ENCODE measurements around the gene KCND3. TPM values are rescaled to one million over a fixed set of nuclear protein-coding genes. Genes with fewer than 3 reads are reported as not detected.

The KCND3 gene
- total and polyA plus RNA-seq, 7 experiments from 2014 or later = 0.05 to 0.17 TPM; not detected in 5

- DNase-seq = no peak
- H3K9me3 ChIP-seq (ENCODE audit: control insufficient read depth in 2 of 3, low read length in 3 of 3) = no peaks in the 10 kb centered on the region
- Mint-ChIP-seq H3K27ac (no peak overlapping the region), H3K27me3 (peaks cover 5 to 44% (median 22%) of the 10 kb centered on the region in 5 donors), H3K4me1 (peaks cover 0 to 5% (median 0%) of the 10 kb centered on the region in 7 donors), H3K4me3 (no peak overlapping the region), H3K36me3 (no peaks in the 10 kb centered on the region), H3K9me3 (peaks cover 0 to 2% (median 0%) of the 10 kb centered on the region in 11 donors)
- H3K36me3 ChIP-seq (ENCODE audit: control insufficient read depth in 2 of 3, insufficient read depth in 3 of 3, low read length in 3 of 3) = no peaks in the 10 kb centered on the region
- H3K27me3 ChIP-seq (ENCODE audit: control insufficient read depth in 2 of 2, insufficient read depth in 2 of 2, low read length in 2 of 2) = no peaks in the 10 kb centered on the region
- H3K4me3 ChIP-seq (ENCODE audit: low read length) = no peak overlapping the region
- intact Hi-C loops (cut with micrococcal nuclease) = no loop called here
- POLR2A ChIA-PET = no interaction called here
- CTCF ChIA-PET = no interaction called here
- H3K4me1 ChIP-seq (ENCODE audit: control insufficient read depth in 2 of 2, insufficient read depth in 2 of 2, low read length in 2 of 2) = no peaks in the 10 kb centered on the region
- ATAC-seq = no peak
- no peak overlapping the region for H3K27ac ChIP-seq (ENCODE audit: low read depth, low read length)
Measured at GRCh38 chr1:111789142-111789541, 200.3 kb downstream of the KCND3 start.

DNA sequence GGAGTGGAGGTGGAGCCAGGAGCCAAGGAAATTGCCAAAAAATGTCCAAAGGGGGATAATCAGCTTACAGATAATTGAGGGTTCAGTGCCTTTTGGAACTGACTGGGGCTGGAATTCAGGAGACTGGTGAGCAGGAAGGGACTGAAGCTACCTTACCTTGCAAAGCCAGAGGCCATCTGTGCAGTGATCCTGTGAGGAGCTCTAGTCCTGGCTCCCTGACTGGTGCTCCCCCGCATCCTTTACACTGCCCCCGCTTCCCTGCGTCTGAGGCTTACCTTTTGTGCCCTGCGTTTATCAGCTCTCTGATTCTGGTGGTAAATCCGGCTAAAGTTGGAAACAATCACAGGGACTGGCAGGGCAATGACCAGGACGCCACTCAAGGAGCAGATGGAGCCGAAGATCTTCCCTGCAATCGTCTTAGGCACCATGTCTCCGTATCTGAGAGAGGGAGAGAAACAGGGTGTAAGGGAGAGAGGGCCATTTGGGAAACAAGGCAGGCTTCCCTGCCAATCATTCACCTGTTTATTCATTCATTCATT, 202.7 kb downstream of the KCND3 start:
- Histone ChIP-seq H3K36me3 (ENCODE audit: control insufficient read depth in 2 of 3, insufficient read depth in 3 of 3, low read length in 3 of 3) (no peaks in the 10 kb centered on the region), H3K4me1 (ENCODE audit: control insufficient read depth in 2 of 2, insufficient read depth in 2 of 2, low read length in 2 of 2) (no peaks in the 10 kb centered on the region), H3K27me3 (ENCODE audit: control insufficient read depth in 2 of 2, insufficient read depth in 2 of 2, low read length in 2 of 2) (no peaks in the 10 kb centered on the region), H3K27ac (ENCODE audit: low read depth, low read length) (no peak overlapping the region), H3K9me3 (ENCODE audit: control insufficient read depth in 2 of 3, low read length in 3 of 3) (no peaks in the 10 kb centered on the region), H3K4me3 (ENCODE audit: low read length) (no peak overlapping the region)
- POLR2A ChIA-PET = no interaction called here
- peaks cover 0 to 38% (median 16%) of the 10 kb centered on the region in 5 donors for H3K27me3 Mint-ChIP-seq
- CTCF ChIA-PET = no interaction called here
- H3K36me3 Mint-ChIP-seq = peaks cover 0 to 6% (median 0%) of the 10 kb centered on the region in 5 donors
- intact Hi-C loops (cut with micrococcal nuclease) = no loop called here
- H3K4me1 Mint-ChIP-seq = peaks cover 0 to under 1% (median 0%) of the 10 kb centered on the region in 7 donors
- no peak overlapping the region for H3K27ac Mint-ChIP-seq
- no peak for ATAC-seq
- no peak overlapping the region for H3K4me3 Mint-ChIP-seq
- H3K9me3 Mint-ChIP-seq = peaks cover 0 to 3% (median 0%) of the 10 kb centered on the region in 11 donors
- no peak for DNase-seq

- peaks cover 0 to 3% (median 0%) of the 10 kb centered on the region in 11 donors for H3K9me3 Mint-ChIP-seq
- ChIA-PET POLR2A (interaction anchor here (0.6 kb wide), 1 partner anchor 13 kb away, joined by 3 read pairs; no protein-coding TSS in a partner anchor), CTCF (no interaction called here)
- H3K36me3 Mint-ChIP-seq = peaks cover 0 to 18% (median 0%) of the 10 kb centered on the region in 5 donors
- Histone ChIP-seq H3K36me3 (ENCODE audit: control insufficient read depth in 2 of 3, insufficient read depth in 3 of 3, low read length in 3 of 3) (no peaks in the 10 kb centered on the region), H3K4me3 (ENCODE audit: low read length) (no peak overlapping the region), H3K9me3 (ENCODE audit: control insufficient read depth in 2 of 3, low read length in 3 of 3) (no peaks in the 10 kb centered on the region), H3K4me1 (ENCODE audit: control insufficient read depth in 2 of 2, insufficient read depth in 2 of 2, low read length in 2 of 2) (no peaks in the 10 kb centered on the region), H3K27me3 (ENCODE audit: control insufficient read depth in 2 of 2, insufficient read depth in 2 of 2, low read length in 2 of 2) (no peaks in the 10 kb centered on the region), H3K27ac (ENCODE audit: low read depth, low read length) (no peak overlapping the region)
- H3K27ac Mint-ChIP-seq = no peak overlapping the region
- ATAC-seq = no peak
- H3K4me3 Mint-ChIP-seq = no peak overlapping the region
- H3K4me1 Mint-ChIP-seq = no peaks in the 10 kb centered on the region
- peaks cover 0 to 28% (median 14%) of the 10 kb centered on the region in 5 donors for H3K27me3 Mint-ChIP-seq
- intact Hi-C loops (cut with micrococcal nuclease) = no loop called here
- no peak for DNase-seq
Measured at GRCh38 chr1:111784273-111784901, 205.1 kb downstream of the KCND3 start.

GRCh38 chr1:111779546-111779945, 209.9 kb downstream of the KCND3 start:
- Mint-ChIP-seq H3K9me3 (peaks cover 0 to 1% (median 0%) of the 10 kb centered on the region in 11 donors), H3K27me3 (peaks cover 0 to 14% (median 0%) of the 10 kb centered on the region in 5 donors), H3K4me1 (no peaks in the 10 kb centered on the region), H3K36me3 (peaks cover 0 to 33% (median 7%) of the 10 kb centered on the region in 5 donors), H3K27ac (no peak overlapping the region), H3K4me3 (no peak overlapping the region)
- no peaks in the 10 kb centered on the region for H3K9me3 ChIP-seq (ENCODE audit: control insufficient read depth in 2 of 3, low read length in 3 of 3)
- ChIA-PET POLR2A (interaction anchor here (0.6 kb wide), 1 partner anchor 297 kb away, joined by 3 read pairs; no protein-coding TSS in a partner anchor), CTCF (no interaction called here)
- intact Hi-C loops (cut with micrococcal nuclease) = no loop called here
- H3K27ac ChIP-seq (ENCODE audit: low read depth, low read length) = no peak overlapping the region
- DNase-seq (no peak), ATAC-seq (no peak)
- no peak overlapping the region for H3K4me3 ChIP-seq (ENCODE audit: low read length)
- no peaks in the 10 kb centered on the region for H3K27me3 ChIP-seq (ENCODE audit: control insufficient read depth in 2 of 2, insufficient read depth in 2 of 2, low read length in 2 of 2)
- H3K4me1 ChIP-seq (ENCODE audit: control insufficient read depth in 2 of 2, insufficient read depth in 2 of 2, low read length in 2 of 2) = no peaks in the 10 kb centered on the region
- no peaks in the 10 kb centered on the region for H3K36me3 ChIP-seq (ENCODE audit: control insufficient read depth in 2 of 3, insufficient read depth in 3 of 3, low read length in 3 of 3)

DNA sequence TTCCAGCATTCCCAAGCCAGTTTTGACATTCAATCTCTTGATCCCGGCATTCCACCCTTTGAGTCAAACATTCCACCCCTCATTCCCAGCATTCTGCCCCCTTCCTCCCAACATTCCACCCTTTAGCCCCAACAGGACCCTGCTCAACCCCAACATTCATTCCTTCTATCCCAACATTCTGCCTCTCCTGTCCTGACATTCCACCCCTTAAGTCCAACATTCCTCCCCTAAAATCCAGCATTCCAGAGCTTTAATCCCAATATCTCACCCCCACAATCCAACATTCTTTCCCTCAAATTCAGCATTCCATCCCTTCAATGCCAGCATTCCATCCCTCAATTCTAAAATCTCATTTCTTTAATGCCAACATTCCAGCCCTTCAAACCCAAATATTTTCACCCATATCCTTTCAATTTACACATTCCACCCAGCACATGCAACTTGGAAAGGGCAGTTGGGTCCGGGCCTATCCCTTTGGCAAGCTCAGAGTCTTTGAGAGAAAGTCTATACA, 210.9 kb downstream of the KCND3 start:
- no peaks in the 10 kb centered on the region for H3K4me1 ChIP-seq (ENCODE audit: control insufficient read depth in 2 of 2, insufficient read depth in 2 of 2, low read length in 2 of 2)
- no peak for ATAC-seq
- DNase-seq = no peak
- no peaks in the 10 kb centered on the region for H3K36me3 ChIP-seq (ENCODE audit: control insufficient read depth in 2 of 3, insufficient read depth in 3 of 3, low read length in 3 of 3)
- no peak overlapping the region for H3K4me3 ChIP-seq (ENCODE audit: low read length)
- Mint-ChIP-seq H3K27me3 (peaks cover 0 to 13% (median 0%) of the 10 kb centered on the region in 5 donors), H3K27ac (no peak overlapping the region), H3K4me3 (no peak overlapping the region), H3K9me3 (peaks cover 0 to 1% (median 0%) of the 10 kb centered on the region in 11 donors), H3K4me1 (no peaks in the 10 kb centered on the region), H3K36me3 (peaks cover 0 to 33% (median 7%) of the 10 kb centered on the region in 5 donors)
- no peak overlapping the region for H3K27ac ChIP-seq (ENCODE audit: low read depth, low read length)
- ChIA-PET CTCF (no interaction called here), POLR2A (no interaction called here)
- intact Hi-C loops (cut with micrococcal nuclease) = no loop called here
- no peaks in the 10 kb centered on the region for H3K27me3 ChIP-seq (ENCODE audit: control insufficient read depth in 2 of 2, insufficient read depth in 2 of 2, low read length in 2 of 2)
- no peaks in the 10 kb centered on the region for H3K9me3 ChIP-seq (ENCODE audit: control insufficient read depth in 2 of 3, low read length in 3 of 3)

GRCh38 chr1:111778066-111778465, 211.4 kb downstream of the KCND3 start:
- ATAC-seq = no peak
- Histone ChIP-seq H3K27me3 (ENCODE audit: control insufficient read depth in 2 of 2, insufficient read depth in 2 of 2, low read length in 2 of 2) (no peaks in the 10 kb centered on the region), H3K27ac (ENCODE audit: low read depth, low read length) (no peak overlapping the region), H3K4me3 (ENCODE audit: low read length) (no peak overlapping the region), H3K36me3 (ENCODE audit: control insufficient read depth in 2 of 3, insufficient read depth in 3 of 3, low read length in 3 of 3) (no peaks in the 10 kb centered on the region), H3K4me1 (ENCODE audit: control insufficient read depth in 2 of 2, insufficient read depth in 2 of 2, low read length in 2 of 2) (no peaks in the 10 kb centered on the region), H3K9me3 (ENCODE audit: control insufficient read depth in 2 of 3, low read length in 3 of 3) (no peaks in the 10 kb centered on the region)
- no peak overlapping the region for H3K4me3 Mint-ChIP-seq
- ChIA-PET POLR2A (no interaction called here), CTCF (no interaction called here)
- H3K36me3 Mint-ChIP-seq = peaks cover 0 to 31% (median 7%) of the 10 kb centered on the region in 5 donors
- no peak for DNase-seq
- H3K27ac Mint-ChIP-seq = no peak overlapping the region
- H3K4me1 Mint-ChIP-seq = no peaks in the 10 kb centered on the region
- peaks cover 0 to 8% (median 0%) of the 10 kb centered on the region in 5 donors for H3K27me3 Mint-ChIP-seq
- intact Hi-C loops (cut with micrococcal nuclease) = no loop called here
- no peaks in the 10 kb centered on the region for H3K9me3 Mint-ChIP-seq

DNA sequence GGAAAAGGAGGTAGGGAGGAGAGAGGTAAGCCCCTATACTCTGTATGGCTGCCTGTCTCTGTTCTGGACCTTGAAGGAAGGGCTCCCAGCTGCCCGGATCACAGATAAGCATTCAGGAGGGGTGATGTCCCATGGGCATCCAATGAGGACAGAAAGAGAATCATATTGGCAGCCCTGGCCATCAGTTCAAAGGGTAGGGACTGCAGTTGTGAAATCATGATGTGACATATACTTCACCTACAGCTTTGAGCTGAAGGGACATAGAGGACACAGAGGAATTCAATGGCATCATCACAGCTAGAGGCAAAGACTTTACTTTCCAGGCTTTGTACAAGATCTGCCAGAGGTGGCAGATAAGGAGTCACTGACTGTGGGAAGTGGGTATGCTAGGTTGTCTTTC, 212.2 kb downstream of the KCND3 start:
- H3K9me3 Mint-ChIP-seq = no peaks in the 10 kb centered on the region
- POLR2A ChIA-PET = no interaction called here
- no peaks in the 10 kb centered on the region for H3K27me3 ChIP-seq (ENCODE audit: control insufficient read depth in 2 of 2, insufficient read depth in 2 of 2, low read length in 2 of 2)
- H3K36me3 ChIP-seq (ENCODE audit: control insufficient read depth in 2 of 3, insufficient read depth in 3 of 3, low read length in 3 of 3) = no peaks in the 10 kb centered on the region
- H3K36me3 Mint-ChIP-seq = peaks cover 0 to 26% (median 7%) of the 10 kb centered on the region in 5 donors
- no peaks in the 10 kb centered on the region for H3K9me3 ChIP-seq (ENCODE audit: control insufficient read depth in 2 of 3, low read length in 3 of 3)
- CTCF ChIA-PET = no interaction called here
- no peak for ATAC-seq
- no peaks in the 10 kb centered on the region for H3K4me1 Mint-ChIP-seq
- intact Hi-C loops (cut with micrococcal nuclease) = no loop called here
- DNase-seq = no peak
- peaks cover 0 to 8% (median 0%) of the 10 kb centered on the region in 5 donors for H3K27me3 Mint-ChIP-seq
- no peak overlapping the region for H3K4me3 ChIP-seq (ENCODE audit: low read length)
- no peak overlapping the region for H3K27ac ChIP-seq (ENCODE audit: low read depth, low read length)
- no peak overlapping the region for H3K4me3 Mint-ChIP-seq
- H3K4me1 ChIP-seq (ENCODE audit: control insufficient read depth in 2 of 2, insufficient read depth in 2 of 2, low read length in 2 of 2) = no peaks in the 10 kb centered on the region
- H3K27ac Mint-ChIP-seq = no peak overlapping the region

Measured in naive thymus-derived CD4-positive, alpha-beta T cell (primary cell).